ENCODE measurements around the gene PLA2G2C.

DNA sequence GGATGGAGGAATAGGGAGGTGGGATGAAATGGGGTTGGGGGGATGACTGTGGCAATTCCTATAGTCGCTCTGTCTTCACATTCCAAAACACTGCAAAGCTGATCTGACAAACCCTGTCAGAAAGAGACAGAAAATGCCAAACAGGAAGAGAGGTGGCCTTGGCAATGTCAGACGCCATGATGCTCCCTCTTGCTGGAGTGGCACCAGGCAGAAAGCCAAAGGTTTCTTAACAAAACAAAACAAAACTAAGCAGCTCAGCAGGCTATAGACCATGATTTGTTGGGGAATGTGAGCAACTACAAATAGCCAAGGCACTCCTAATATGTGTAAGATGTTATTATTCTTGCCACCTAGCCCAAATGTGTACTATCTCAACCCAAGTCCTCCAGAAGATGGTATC lies 42.9 kb upstream of the PLA2G2C start:
- TF ChIP-seq JUN (IDR thresholded peaks at IDR 0.05; ENCODE audit: low read depth, low read length) (no peak), ZNF274 (IDR thresholded peaks at IDR 0.05; ENCODE audit: borderline replicate concordance, extremely low read depth, low read length) (no peak), YY1 (IDR thresholded peaks at IDR 0.05; ENCODE audit: low read depth, low read length) (no peak)
- TF ChIP-seq, protein P1, sequence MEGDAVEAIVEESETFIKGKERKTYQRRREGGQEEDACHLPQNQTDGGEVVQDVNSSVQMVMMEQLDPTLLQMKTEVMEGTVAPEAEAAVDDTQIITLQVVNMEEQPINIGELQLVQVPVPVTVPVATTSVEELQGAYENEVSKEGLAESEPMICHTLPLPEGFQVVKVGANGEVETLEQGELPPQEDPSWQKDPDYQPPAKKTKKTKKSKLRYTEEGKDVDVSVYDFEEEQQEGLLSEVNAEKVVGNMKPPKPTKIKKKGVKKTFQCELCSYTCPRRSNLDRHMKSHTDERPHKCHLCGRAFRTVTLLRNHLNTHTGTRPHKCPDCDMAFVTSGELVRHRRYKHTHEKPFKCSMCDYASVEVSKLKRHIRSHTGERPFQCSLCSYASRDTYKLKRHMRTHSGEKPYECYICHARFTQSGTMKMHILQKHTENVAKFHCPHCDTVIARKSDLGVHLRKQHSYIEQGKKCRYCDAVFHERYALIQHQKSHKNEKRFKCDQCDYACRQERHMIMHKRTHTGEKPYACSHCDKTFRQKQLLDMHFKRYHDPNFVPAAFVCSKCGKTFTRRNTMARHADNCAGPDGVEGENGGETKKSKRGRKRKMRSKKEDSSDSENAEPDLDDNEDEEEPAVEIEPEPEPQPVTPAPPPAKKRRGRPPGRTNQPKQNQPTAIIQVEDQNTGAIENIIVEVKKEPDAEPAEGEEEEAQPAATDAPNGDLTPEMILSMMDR (IDR thresholded peaks at IDR 0.05; ENCODE audit: control extremely low read depth in 1 of 3, insufficient read depth in 1 of 3, low read depth in 1 of 3, low read length in 3 of 3) = no peak

Measured in H1 (cell line).